Activated naive CD8-positive, alpha-beta T cell treated with anti-CD3 and anti-CD28 coated beads for 36 hours (primary cell): ENCODE data around the gene DDX55. TPM values are rescaled to one million over a fixed set of nuclear protein-coding genes. Genes with fewer than 3 reads are reported as not detected.
"Not testable (repeated sequence)": the region's sequence is repeated elsewhere in the genome, so short reads cannot be mapped to it uniquely, and the experiment has no call there.

ENCODE experiments used
- DNase-seq: peaks from one replicate; pipeline ENCODE4 v3.0.0; 2021
- H3K27ac Mint-ChIP-seq: one replicate; pipeline ENCODE4 v1.8.0; 2022; ENCODE audit warnings: mild to moderate bottlenecking, moderate library complexity, mixed read lengths
- H3K27me3 Mint-ChIP-seq: one replicate; pipeline ENCODE4 v1.8.0; 2022; ENCODE audit warnings: mild to moderate bottlenecking, mixed read lengths
- H3K36me3 Mint-ChIP-seq: one replicate; pipeline ENCODE4 v1.8.0; 2021; ENCODE audit warnings: mild to moderate bottlenecking, mixed read lengths
- H3K4me1 Mint-ChIP-seq: one replicate; pipeline ENCODE4 v1.8.0; 2021; ENCODE audit warnings: mixed read lengths
- H3K4me3 Mint-ChIP-seq: one replicate; pipeline ENCODE4 v1.8.0; 2022; ENCODE audit warnings: mild to moderate bottlenecking, moderate library complexity, mixed read lengths
- H3K9me3 Mint-ChIP-seq: one replicate; pipeline ENCODE4 v1.8.0; 2022; ENCODE audit warnings: mixed read lengths
- total RNA-seq, 2 experiments: library from RNA; stranded (reverse); gene quantifications; one replicate each; pipeline ENCODE4 v1.2.3, GENCODE V29; 2021

Gene DDX55, protein sequence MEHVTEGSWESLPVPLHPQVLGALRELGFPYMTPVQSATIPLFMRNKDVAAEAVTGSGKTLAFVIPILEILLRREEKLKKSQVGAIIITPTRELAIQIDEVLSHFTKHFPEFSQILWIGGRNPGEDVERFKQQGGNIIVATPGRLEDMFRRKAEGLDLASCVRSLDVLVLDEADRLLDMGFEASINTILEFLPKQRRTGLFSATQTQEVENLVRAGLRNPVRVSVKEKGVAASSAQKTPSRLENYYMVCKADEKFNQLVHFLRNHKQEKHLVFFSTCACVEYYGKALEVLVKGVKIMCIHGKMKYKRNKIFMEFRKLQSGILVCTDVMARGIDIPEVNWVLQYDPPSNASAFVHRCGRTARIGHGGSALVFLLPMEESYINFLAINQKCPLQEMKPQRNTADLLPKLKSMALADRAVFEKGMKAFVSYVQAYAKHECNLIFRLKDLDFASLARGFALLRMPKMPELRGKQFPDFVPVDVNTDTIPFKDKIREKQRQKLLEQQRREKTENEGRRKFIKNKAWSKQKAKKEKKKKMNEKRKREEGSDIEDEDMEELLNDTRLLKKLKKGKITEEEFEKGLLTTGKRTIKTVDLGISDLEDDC
- 10 to 100 TPM; 55.3 to 56.7 TPM for total RNA-seq

DNA sequence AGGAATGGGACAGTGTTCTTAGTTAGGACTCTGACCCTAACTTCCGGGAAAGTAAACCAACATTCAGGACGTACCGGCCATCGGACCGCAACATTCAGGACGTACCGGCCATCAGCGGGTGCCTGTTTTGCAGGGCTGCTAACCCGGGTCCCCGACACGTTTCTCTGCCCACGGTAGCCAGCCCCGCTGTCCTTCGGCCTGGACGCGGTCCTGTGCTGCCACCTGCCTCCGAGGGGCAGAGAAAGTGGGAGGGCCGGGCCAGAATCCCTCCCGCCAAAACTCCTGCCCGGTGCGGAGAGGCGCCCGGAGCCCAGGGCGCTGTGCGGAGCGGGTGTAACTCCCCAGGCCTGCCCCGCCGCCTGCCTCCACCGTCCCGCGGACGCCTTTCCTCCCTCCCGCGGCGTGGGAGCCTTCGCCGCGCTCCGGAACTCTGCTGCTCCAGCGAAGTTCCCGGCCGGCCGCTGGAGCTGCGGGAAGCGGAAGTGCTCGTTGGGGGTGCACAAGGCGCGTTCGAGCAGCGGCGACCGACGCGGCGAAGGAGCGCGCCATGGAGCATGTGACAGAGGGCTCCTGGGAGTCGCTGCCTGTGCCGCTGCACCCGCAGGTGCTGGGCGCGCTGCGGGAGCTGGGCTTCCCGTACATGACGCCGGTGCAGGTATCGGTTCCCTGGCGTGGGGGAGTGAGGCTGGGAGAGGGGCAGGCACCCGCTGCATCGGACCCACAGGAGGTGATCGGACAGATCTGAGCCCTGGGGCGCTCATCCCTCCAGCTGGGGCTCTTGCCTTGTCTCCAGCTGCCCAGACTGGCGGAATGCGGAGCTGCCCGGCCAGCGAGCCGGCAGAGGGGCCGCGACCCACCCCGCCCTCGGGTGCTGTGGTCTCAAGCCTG, at the start of gene DDX55:
DDX55 (plus strand) TSS at position 498 of the 888 bp plus-strand sequence; CDS start at position 548, 50 bp downstream.
- Mint-ChIP-seq H3K36me3 (peaks cover 39% of the 10 kb centered on the region), H3K27me3 (no peaks in the 10 kb centered on the region), H3K4me3 (peak within 1 kb of the TSS; percentile 95), H3K4me1 (peaks cover 27% of the 10 kb centered on the region), H3K27ac (peak within 1 kb of the TSS; percentile 97), H3K9me3 (no peaks in the 10 kb centered on the region)
- DNase-seq = peak; percentile 90

DNA sequence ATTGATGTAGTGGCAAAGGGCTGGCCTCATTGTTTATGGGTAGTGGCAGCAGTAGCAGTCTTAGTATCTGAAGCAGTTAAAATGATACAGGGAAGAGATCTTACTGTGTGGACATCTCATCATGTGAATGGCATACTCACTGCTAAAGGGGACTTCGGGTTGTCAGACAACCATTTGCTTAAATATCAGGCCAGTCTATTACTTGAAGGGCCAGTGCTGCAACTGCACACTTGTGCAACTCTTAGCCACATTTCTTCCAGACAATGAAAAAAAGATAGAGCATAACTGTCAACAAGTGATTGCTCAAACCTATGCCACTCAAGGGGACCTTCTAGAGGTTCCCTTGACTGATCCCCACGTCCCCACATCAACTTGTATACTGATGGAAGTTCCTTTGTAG, 47.8 kb upstream of the DDX55 start:
- not testable (repeated sequence) for H3K4me3 Mint-ChIP-seq, H3K9me3 Mint-ChIP-seq, DNase-seq, H3K36me3 Mint-ChIP-seq, H3K27me3 Mint-ChIP-seq, H3K27ac Mint-ChIP-seq, H3K4me1 Mint-ChIP-seq

DNA sequence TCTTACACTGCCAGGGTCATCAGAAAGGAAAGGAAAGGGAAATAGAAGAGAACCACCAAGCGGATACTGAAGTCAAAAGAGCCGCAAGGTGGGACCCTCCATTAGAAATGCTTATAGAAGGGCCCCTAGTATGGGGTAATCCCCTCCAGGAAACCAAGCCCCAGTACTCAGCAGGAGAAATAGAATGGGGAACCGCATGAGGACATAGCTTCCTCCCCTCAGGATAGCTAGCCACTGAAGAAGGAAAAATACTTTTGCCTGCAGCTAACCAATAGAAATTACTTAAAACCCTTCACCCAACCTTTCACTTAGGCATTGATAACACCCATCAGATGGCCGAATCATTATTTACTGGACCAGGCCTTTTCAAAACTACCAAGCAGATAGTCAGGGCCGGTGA, 47.1 kb upstream of the DDX55 start:
- H3K9me3 Mint-ChIP-seq, DNase-seq, H3K27me3 Mint-ChIP-seq, H3K4me1 Mint-ChIP-seq, H3K4me3 Mint-ChIP-seq, H3K27ac Mint-ChIP-seq, H3K36me3 Mint-ChIP-seq: not testable (repeated sequence)

DNA sequence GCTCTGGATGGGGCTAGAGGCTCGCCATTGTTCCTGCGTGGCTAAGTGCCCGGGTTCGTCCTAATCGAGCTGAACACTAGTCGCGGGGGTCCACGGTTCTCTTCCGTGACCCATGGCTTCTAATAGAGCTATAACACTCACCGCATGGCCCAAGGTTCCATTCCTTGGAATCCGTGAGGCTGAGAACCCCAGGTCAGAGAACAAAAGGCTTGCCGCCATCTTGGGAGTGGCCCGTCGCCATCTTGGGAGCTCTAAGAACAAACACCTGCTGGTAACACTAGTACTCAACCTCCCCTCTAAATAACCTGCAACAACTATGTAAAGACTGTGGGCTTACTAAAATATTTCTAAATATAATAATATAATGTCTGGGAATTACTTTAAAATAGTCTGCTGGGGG, 43.4 kb upstream of the DDX55 start:
- not testable (repeated sequence) for H3K4me3 Mint-ChIP-seq, H3K36me3 Mint-ChIP-seq, DNase-seq, H3K27me3 Mint-ChIP-seq, H3K9me3 Mint-ChIP-seq, H3K27ac Mint-ChIP-seq, H3K4me1 Mint-ChIP-seq

DNA sequence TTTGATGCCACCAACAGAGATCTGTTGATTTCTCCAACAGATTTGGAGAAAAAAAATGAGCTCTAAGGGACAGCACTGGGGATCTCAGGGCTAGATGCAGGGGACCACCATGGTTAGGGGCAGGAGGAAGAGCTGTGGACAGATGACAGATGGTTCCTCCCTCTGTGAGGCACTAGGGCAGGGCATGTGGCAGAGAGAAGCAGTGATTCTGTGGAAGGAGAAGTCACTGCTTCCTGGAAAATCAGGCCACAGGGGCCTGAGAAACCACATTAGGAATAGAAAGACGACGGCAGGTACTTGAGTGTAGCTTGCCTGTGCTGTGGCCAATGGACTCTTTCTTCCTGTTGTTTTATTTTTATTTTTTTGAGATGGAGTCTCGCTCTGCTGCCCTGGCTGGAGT, 42.4 kb upstream of the DDX55 start:
- Mint-ChIP-seq H3K27ac (no peak overlapping the region), H3K4me1 (no peaks in the 10 kb centered on the region), H3K27me3 (no peaks in the 10 kb centered on the region), H3K9me3 (no peaks in the 10 kb centered on the region), H3K36me3 (no peaks in the 10 kb centered on the region), H3K4me3 (no peak overlapping the region)
- DNase-seq = no peak

DNA sequence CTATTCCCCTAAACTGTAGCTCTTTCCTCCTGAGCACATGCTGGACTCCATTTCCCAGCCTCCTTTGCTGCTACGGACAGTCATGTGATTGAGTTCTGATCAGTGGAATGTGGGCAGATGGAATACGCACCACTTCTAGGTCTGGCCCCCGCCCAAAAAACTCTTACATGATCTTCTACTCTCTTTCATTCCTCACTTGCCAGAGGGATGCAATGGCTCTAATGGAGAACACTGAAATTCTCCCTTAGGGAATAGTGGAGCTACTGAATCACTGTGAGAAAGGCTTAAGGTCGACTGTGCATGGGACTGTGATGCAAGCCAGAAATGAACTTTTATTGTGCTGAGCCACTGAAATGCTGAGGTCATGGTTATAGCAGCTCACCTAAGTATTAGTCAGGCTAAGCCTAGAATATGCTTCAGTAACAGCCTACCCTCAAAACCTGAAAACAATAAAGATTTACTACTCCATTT, 30.5 kb upstream of the DDX55 start:
- no peaks in the 10 kb centered on the region for H3K9me3 Mint-ChIP-seq
- no peaks in the 10 kb centered on the region for H3K36me3 Mint-ChIP-seq
- no peak overlapping the region for H3K27ac Mint-ChIP-seq
- peaks cover 4% of the 10 kb centered on the region for H3K27me3 Mint-ChIP-seq
- H3K4me3 Mint-ChIP-seq = no peak overlapping the region
- H3K4me1 Mint-ChIP-seq = peaks cover 5% of the 10 kb centered on the region
- no peak for DNase-seq

DNA sequence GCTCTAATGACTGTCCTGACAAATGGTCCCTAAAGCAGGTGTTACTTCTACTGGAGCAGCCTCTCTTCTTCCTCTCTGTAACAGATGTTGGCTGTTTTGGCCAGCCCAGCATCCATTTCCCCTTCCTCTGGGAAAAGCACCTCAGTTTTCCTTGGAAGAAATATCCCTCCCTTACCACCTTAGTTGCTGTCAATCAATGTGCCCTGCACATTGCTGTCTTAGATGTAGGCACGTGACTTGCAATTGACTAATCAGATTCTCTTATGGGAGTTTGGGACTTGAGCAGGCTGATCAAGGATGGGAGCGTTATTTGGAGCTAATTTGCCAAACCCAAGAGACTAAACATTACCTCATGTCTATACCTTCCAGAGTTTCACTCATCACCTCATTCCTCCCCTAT, 29.5 kb upstream of the DDX55 start:
- Mint-ChIP-seq H3K4me1 (peaks cover 5% of the 10 kb centered on the region), H3K27me3 (peaks cover 4% of the 10 kb centered on the region), H3K27ac (no peak overlapping the region), H3K9me3 (no peaks in the 10 kb centered on the region), H3K36me3 (no peaks in the 10 kb centered on the region), H3K4me3 (no peak overlapping the region)
- no peak for DNase-seq

DNA sequence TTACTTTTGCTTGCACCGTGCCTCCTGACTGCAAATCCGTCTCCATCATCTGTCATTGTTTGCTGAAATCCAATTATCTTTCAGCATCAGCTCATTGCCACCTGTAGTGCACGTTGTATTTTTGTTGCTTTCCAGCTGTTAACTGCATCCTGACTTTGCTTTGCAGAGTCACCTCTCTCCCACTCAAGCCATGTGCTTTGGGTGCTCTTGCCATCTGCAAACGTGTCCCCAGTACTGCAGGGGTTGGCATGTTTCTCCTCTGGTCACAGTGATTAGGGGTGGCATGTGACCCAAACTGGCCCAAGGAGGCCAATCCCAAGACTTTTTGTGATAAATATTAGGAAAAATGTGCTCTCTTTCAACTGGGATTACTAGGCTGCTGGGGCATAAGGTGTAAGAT, 28.0 kb upstream of the DDX55 start:
- Mint-ChIP-seq H3K9me3 (no peaks in the 10 kb centered on the region), H3K4me3 (no peak overlapping the region), H3K27ac (no peak overlapping the region), H3K4me1 (peaks cover 5% of the 10 kb centered on the region), H3K36me3 (no peaks in the 10 kb centered on the region), H3K27me3 (peaks cover 4% of the 10 kb centered on the region)
- no peak for DNase-seq

DNA sequence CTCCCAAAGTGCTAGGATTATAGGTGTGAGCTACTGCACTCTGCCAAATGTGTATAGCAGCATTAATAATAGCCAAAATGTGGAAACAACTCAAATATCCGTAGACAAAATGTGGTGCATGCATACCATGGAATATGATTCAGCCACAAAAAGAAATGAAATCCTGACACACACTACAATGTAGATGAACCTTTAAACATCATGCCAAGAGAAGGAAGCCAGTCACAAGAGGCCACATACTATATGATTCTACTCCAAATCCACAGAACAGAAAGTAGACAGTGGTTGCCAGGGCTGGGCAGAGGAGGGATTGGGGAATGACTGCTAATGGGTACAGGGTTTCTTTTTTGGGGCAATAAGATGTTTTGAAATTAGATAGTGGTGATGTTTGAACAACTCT, 25.3 kb upstream of the DDX55 start:
- H3K27ac Mint-ChIP-seq = no peak overlapping the region
- no peaks in the 10 kb centered on the region for H3K36me3 Mint-ChIP-seq
- H3K4me3 Mint-ChIP-seq = no peak overlapping the region
- no peaks in the 10 kb centered on the region for H3K9me3 Mint-ChIP-seq
- no peak for DNase-seq
- no peaks in the 10 kb centered on the region for H3K27me3 Mint-ChIP-seq
- H3K4me1 Mint-ChIP-seq = no peaks in the 10 kb centered on the region

DNA sequence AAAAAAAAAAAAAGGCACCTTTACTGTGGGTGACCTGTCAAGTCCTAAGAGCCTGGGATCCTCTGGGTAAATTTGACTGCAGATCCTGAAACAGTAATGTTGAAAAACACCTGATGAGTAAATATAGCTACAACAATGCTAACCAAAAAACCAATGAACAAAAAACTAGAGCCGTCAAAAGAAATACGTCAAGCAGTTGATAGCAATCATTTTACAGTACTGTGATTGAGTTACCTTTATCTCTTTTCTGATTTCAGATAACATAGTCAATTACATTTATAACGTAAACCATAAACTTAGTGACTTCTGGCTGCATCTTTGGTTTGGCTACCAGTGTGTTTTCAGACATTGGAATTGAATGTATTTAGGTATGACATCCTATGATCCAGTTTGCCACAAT, 23.7 kb upstream of the DDX55 start:
- Mint-ChIP-seq H3K4me1 (peaks cover 11% of the 10 kb centered on the region), H3K27me3 (no peaks in the 10 kb centered on the region), H3K4me3 (no peak overlapping the region), H3K9me3 (no peaks in the 10 kb centered on the region), H3K36me3 (no peaks in the 10 kb centered on the region), H3K27ac (no peak overlapping the region)
- no peak for DNase-seq

DNA sequence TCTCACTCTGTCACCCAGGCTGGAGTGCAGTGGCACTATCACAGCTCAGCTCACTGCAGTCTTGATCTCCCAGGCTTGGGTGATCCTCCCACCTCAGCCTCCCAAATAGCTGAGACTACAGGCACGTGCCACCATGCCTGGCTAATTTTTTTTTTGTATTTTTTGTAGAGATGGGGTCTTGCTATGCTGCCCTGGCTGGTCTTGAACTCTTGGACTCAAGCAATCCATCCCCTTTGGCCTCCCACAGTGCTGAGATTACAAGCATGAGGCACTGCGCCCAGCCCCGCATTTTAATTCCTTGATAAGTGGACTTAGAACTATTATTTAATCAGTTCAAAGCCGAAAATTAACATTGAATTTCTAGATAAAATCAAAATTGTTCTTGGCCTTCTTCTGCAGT, 23.1 kb upstream of the DDX55 start:
- peaks cover 11% of the 10 kb centered on the region for H3K4me1 Mint-ChIP-seq
- H3K36me3 Mint-ChIP-seq, H3K27me3 Mint-ChIP-seq, H3K27ac Mint-ChIP-seq, H3K4me3 Mint-ChIP-seq, H3K9me3 Mint-ChIP-seq, DNase-seq: not testable (repeated sequence)

DNA sequence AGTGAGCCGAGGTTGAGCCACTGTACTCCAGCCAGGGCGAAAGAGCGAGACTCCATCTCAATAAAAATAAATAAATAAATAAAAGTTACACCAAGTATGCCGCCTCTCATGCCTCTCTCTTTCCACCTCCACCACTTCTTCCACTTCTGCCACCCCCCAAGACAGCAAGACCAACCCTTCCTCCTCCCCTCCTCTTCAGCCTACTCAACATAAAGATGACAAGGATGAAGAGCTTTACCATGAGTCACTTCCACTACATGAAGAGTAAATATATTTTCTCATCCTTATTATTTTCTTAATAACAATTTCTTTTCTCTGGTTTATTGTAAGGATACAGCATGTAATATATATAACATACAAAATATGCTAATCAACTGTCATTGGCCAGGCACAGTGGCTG, 21.1 kb upstream of the DDX55 start:
- Mint-ChIP-seq H3K4me3 (no peak overlapping the region), H3K36me3 (peaks cover 1% of the 10 kb centered on the region), H3K27me3 (no peaks in the 10 kb centered on the region), H3K4me1 (peaks cover 18% of the 10 kb centered on the region), H3K27ac (no peak overlapping the region), H3K9me3 (no peaks in the 10 kb centered on the region)
- no peak for DNase-seq

DNA sequence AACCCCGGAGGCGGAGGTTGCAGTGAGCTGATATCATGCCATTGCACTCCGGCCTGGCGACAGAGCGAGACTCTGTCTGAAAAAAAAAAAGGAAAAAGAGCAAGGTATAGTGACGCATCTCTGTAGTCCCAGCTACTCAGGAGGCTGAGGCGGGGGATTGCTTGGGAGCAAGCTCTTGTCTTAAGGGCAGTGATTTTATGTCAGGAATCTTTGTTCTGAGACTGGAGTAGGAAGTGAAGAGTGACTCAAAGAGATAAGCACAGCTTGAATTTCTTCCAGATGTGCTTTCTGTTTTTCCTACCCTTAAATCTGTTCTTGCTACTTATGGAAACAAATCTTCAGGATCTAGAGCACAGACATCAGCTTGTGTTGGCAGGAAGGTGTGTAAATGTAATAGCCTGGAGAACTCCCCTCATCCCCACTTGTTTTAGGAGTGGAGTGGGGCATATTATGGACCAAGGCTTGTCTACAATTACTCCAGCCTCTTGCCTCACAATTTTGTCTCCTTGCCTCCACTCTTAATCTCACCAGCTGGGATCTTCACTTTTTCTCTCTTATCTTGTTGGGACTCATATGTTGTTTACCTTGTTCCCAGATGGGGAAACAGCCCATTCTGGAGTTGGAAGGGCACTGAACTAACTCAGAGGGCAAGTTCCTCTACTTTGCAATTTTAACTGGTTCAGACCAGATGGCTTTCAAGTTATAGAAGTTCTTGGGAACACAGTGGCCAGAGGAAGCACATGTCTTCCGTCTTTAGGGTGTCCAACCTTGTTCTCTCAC, 10.0 kb upstream of the DDX55 start:
- H3K36me3 Mint-ChIP-seq = peaks cover 28% of the 10 kb centered on the region
- H3K4me1 Mint-ChIP-seq = peaks cover 26% of the 10 kb centered on the region
- H3K27ac Mint-ChIP-seq = peak overlapping the region; percentile 29

DNA sequence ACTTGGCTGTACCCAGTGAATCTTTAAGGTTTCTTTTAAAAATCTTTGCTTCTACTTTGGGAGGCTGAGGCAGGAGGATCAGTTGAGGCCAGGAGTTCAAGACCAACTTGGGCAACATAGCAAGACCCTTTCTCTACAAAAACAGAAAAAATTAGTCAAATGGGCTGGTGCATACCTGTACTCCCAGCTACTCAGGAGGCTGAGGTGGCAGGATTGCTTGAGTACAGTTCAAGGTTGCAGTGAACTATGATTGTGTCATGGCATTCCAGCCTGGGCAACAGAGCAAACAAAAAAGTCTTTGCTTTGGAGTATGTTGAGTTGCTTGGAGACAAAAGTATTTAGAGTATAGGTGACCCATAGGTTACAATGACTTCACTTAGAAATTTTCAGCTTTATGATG, 6.2 kb upstream of the DDX55 start:
- peaks cover 20% of the 10 kb centered on the region for H3K36me3 Mint-ChIP-seq
- no peak overlapping the region for H3K27ac Mint-ChIP-seq

More for the DNA sequence above, 10.0 kb upstream of the DDX55 start:
- Mint-ChIP-seq H3K9me3 (no peaks in the 10 kb centered on the region), H3K27me3 (no peaks in the 10 kb centered on the region), H3K4me3 (no peak overlapping the region)
- DNase-seq = no peak

More for the DNA sequence above, 6.2 kb upstream of the DDX55 start:
- H3K4me1 Mint-ChIP-seq = peaks cover 16% of the 10 kb centered on the region
- no peak for DNase-seq
- H3K9me3 Mint-ChIP-seq = no peaks in the 10 kb centered on the region
- H3K4me3 Mint-ChIP-seq = no peak overlapping the region
- H3K27me3 Mint-ChIP-seq = no peaks in the 10 kb centered on the region
